Left ventricle myocardium inferior (tissue), 1 donor: ENCODE measurements around the gene FILIP1. TPM values are rescaled to one million over a fixed set of nuclear protein-coding genes. Genes with fewer than 3 reads are reported as not detected.
A peak's percentile ranks its signal among the peaks of the same experiment; 100 is the strongest.

ENCODE experiments used
- DNase-seq: peaks from one replicate; pipeline ENCODE4 v3.0.0-alpha.2; 2020
- H3K27ac ChIP-seq: fragments of 200-600 bp; replicated peaks from 2 replicates; pipeline ENCODE4 v1.8.0; 2021
- H3K27me3 ChIP-seq: fragments of 200-600 bp; 2 replicates; pipeline ENCODE4 v1.8.0; 2021; ENCODE audit warnings: low read depth
- H3K36me3 ChIP-seq: fragments of 200-600 bp; 2 replicates; pipeline ENCODE4 v1.8.0; 2021
- H3K4me1 ChIP-seq: fragments of 200-600 bp; 2 replicates; pipeline ENCODE4 v1.8.0; 2021
- H3K4me3 ChIP-seq: fragments of 200-600 bp; 2 replicates; pipeline ENCODE4 v1.8.0; 2021; ENCODE audit warnings: mild to moderate bottlenecking, moderate library complexity
- H3K9me3 ChIP-seq: fragments of 200-600 bp; replicated peaks from 2 replicates; pipeline ENCODE4 v1.8.0; 2021
- CTCF ChIP-seq: fragments of 200-600 bp; IDR thresholded peaks from 2 replicates; pipeline ENCODE4 v1.8.0; 2021; ENCODE audit warnings: antibody characterized with exemption, mild to moderate bottlenecking, borderline replicate concordance
- intact Hi-C: fragments of 100-400 bp; cut with micrococcal nuclease; formaldehyde crosslinking; loops from one replicate; pipeline ENCODE4 v1.11.0; 2022
- total RNA-seq: library from RNA; stranded (reverse); fragmentation: NEBNext Ultra II Directional; extraction: Animal tissue kit (Norgen Biotek cat#: 25700); gene quantifications from one replicate; pipeline ENCODE4 v1.2.1, GENCODE V29; 2021
- donor health status: DM: no; HTN: yes; CAD: no; lungs with severe emphysema.

Gene FILIP1
- total RNA-seq, 1 donor from 2014 or later = 173 TPM

- Histone ChIP-seq H3K4me1 (peaks cover 97% of the 10 kb centered on the region), H3K4me3 (no peak overlapping the region)
- intact Hi-C loops = no loop called here
Measured at GRCh38 chr6:75481936-75482593, 11.5 kb downstream of the FILIP1 start.

GRCh38 chr6:75481394-75481793 is 12.2 kb downstream of the FILIP1 start:
- H3K4me1 ChIP-seq = peaks cover 97% of the 10 kb centered on the region
- intact Hi-C loops = no loop called here

More at GRCh38 chr6:75481936-75482593, 11.5 kb downstream of the FILIP1 start:
- no peaks in the 10 kb centered on the region for H3K9me3 ChIP-seq
- H3K27me3 ChIP-seq = no peaks in the 10 kb centered on the region
- no peak for DNase-seq
- no peak for TF ChIP-seq CTCF
- peaks cover 4% of the 10 kb centered on the region for H3K36me3 ChIP-seq
- peak overlapping the region; percentile 63 for H3K27ac ChIP-seq

GRCh38 chr6:75480425-75480824 is 13.2 kb downstream of the FILIP1 start:
- Histone ChIP-seq H3K27me3 (no peaks in the 10 kb centered on the region), H3K9me3 (no peaks in the 10 kb centered on the region), H3K27ac (peak overlapping the region; percentile 63), H3K4me1 (peaks cover 99% of the 10 kb centered on the region), H3K4me3 (no peak overlapping the region), H3K36me3 (peaks cover 4% of the 10 kb centered on the region)
- intact Hi-C loops = no loop called here
- no peak for TF ChIP-seq CTCF
- DNase-seq = no peak

More at GRCh38 chr6:75481394-75481793, 12.2 kb downstream of the FILIP1 start:
- TF ChIP-seq CTCF = no peak
- H3K27me3 ChIP-seq = no peaks in the 10 kb centered on the region
- peak overlapping the region; percentile 63 for H3K27ac ChIP-seq
- peaks cover 4% of the 10 kb centered on the region for H3K36me3 ChIP-seq
- no peaks in the 10 kb centered on the region for H3K9me3 ChIP-seq
- no peak for DNase-seq
- H3K4me3 ChIP-seq = no peak overlapping the region

GRCh38 chr6:75479712-75480111 is 13.9 kb downstream of the FILIP1 start:
- peaks cover 98% of the 10 kb centered on the region for H3K4me1 ChIP-seq
- H3K27me3 ChIP-seq = no peaks in the 10 kb centered on the region
- no peaks in the 10 kb centered on the region for H3K9me3 ChIP-seq
- no peak for DNase-seq
- no peak overlapping the region for H3K4me3 ChIP-seq
- intact Hi-C loops = no loop called here
- no peak for TF ChIP-seq CTCF
- peaks cover 4% of the 10 kb centered on the region for H3K36me3 ChIP-seq
- H3K27ac ChIP-seq = peak overlapping the region; percentile 63

- peak overlapping the region; percentile 63 for H3K27ac ChIP-seq
- no peak overlapping the region for H3K4me3 ChIP-seq
- no peaks in the 10 kb centered on the region for H3K27me3 ChIP-seq
- peaks cover 98% of the 10 kb centered on the region for H3K4me1 ChIP-seq
- DNase-seq = no peak
- no peak for TF ChIP-seq CTCF
- no peaks in the 10 kb centered on the region for H3K9me3 ChIP-seq
- peaks cover 4% of the 10 kb centered on the region for H3K36me3 ChIP-seq
- intact Hi-C loops = no loop called here
Measured at GRCh38 chr6:75478929-75479328, 14.7 kb downstream of the FILIP1 start.
